SU-DHL-6 (cell line): ENCODE data around the gene ANKRD13C.

Source experiments
- H2AFZ ChIP-seq: fragments of 200-600 bp; sonication (generic); 2 replicates; pipeline ENCODE4 v1.6.1; 2014; ENCODE audit warnings: low read depth, mild to moderate bottlenecking, moderate library complexity, mixed read lengths, antibody characterized with exemption, low read length; ENCODE audit not compliant: severe bottlenecking
- H3F3A ChIP-seq: fragments of 200-600 bp; shearing (Covaris generic); 2 replicates; pipeline ENCODE4 v1.6.0; 2016; ENCODE audit warnings: antibody characterized with exemption, mild to moderate bottlenecking; ENCODE audit not compliant: insufficient read depth
- H3K27ac ChIP-seq: fragments of 200-600 bp; sonication (generic); 2 replicates; pipeline ENCODE4 v1.5.1; 2016; ENCODE audit warnings: low read depth, mild to moderate bottlenecking, low read length, moderate library complexity, mixed read lengths
- H3K27me3 ChIP-seq: fragments of 200-600 bp; sonication (generic), shearing (Covaris generic); 2 replicates; pipeline ENCODE4 v1.6.0; 2014; ENCODE audit warnings: mild to moderate bottlenecking, low read length
- H3K36me3 ChIP-seq: fragments of 200-600 bp; sonication (generic); 2 replicates; pipeline ENCODE4 v1.6.1; 2014; ENCODE audit warnings: mild to moderate bottlenecking, low read length, mixed read lengths
- H3K4me2 ChIP-seq: fragments of 300-600, 200-600 bp; shearing (Covaris generic), sonication (generic); 2 replicates; pipeline ENCODE4 v1.6.0; 2014; ENCODE audit warnings: low read length, low read depth, mild to moderate bottlenecking; ENCODE audit not compliant: poor library complexity, severe bottlenecking
- H3K4me3 ChIP-seq: fragments of 200-600 bp; sonication (generic); 2 replicates; pipeline ENCODE4 v1.5.1; 2014; ENCODE audit warnings: antibody characterized with exemption, low read length, mild to moderate bottlenecking, mixed read lengths; ENCODE audit not compliant: insufficient read depth, poor library complexity, severe bottlenecking
- H3K79me2 ChIP-seq: fragments of 200-600 bp; sonication (generic); 2 replicates; pipeline ENCODE4 v1.6.1; 2014; ENCODE audit warnings: mild to moderate bottlenecking, low read length, moderate library complexity; ENCODE audit not compliant: insufficient read depth
- H3K9ac ChIP-seq: fragments of 200-600 bp; sonication (generic); 2 replicates; pipeline ENCODE4 v1.7.0; 2014; ENCODE audit warnings: mild to moderate bottlenecking, low read length
- H3K9me2 ChIP-seq: fragments of 200-600 bp; sonication (generic); replicated peaks from 2 replicates; pipeline ENCODE4 v1.6.1; 2014; ENCODE audit warnings: low read length; ENCODE audit not compliant: insufficient read depth
- H3K9me3 ChIP-seq: fragments of 200-600 bp; sonication (generic); 2 replicates; pipeline ENCODE4 v1.6.1; 2014; ENCODE audit warnings: low read length, mixed read lengths; ENCODE audit not compliant: insufficient read depth
- H4K20me1 ChIP-seq: fragments of 200-600 bp; sonication (generic); 2 replicates; pipeline ENCODE4 v1.6.1; 2014; ENCODE audit warnings: low read depth, mild to moderate bottlenecking, antibody characterized with exemption, low read length, moderate library complexity, mixed read lengths
- EZH2phosphoT487 ChIP-seq: fragments of 200-600 bp; sonication (generic), shearing (Covaris generic); conservative IDR thresholded peaks from 2 replicates; pipeline ENCODE4 v1.6.1; 2018; ENCODE audit warnings: mild to moderate bottlenecking, antibody characterized with exemption, low read length, moderate library complexity, mixed read lengths
- TF ChIP-seq, protein P1 (sequence below): fragments of 200-600 bp; sonication (generic); IDR thresholded peaks from one replicate; pipeline ENCODE4 v1.5.1; 2017; ENCODE audit warnings: antibody characterized with exemption, mild to moderate bottlenecking, low read length, moderate library complexity; ENCODE audit not compliant: insufficient read depth, poor library complexity, severe bottlenecking

ANKRD13C gene

DNA sequence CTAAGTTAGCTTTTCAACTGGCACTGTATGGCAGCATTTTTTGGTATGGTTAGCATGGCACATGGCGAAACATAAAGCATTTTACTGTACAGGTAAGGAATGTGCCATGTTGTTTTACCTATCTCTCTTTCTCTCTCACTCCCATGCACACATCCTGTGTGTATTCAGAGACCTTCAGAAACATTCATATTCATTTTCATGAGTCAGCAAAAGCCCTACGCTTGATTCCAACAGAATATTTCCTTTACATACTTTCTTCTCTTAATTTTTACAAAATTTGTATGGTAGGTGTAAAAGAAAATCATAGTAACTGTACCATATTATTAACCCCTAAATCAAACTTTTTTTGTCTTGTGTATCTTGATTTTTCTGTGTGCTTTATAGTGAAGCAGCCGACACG, 123.0 kb downstream of the ANKRD13C start:
- peaks cover 9% of the 10 kb centered on the region; the same call in 1 of the 2 replicates for H3F3A ChIP-seq
- no peak overlapping the region for H3K4me2 ChIP-seq
- H3K36me3 ChIP-seq = peaks cover 97% of the 10 kb centered on the region
- H2AFZ ChIP-seq = no peak overlapping the region
- peaks cover 47% of the 10 kb centered on the region for H3K79me2 ChIP-seq
- no peaks in the 10 kb centered on the region for H3K9me2 ChIP-seq
- peaks cover 39% of the 10 kb centered on the region for H4K20me1 ChIP-seq
- H3K9me3 ChIP-seq = no peaks in the 10 kb centered on the region
- H3K4me3 ChIP-seq = no peak overlapping the region
- H3K9ac ChIP-seq = no peak overlapping the region
- TF ChIP-seq EZH2phosphoT487 = no peak
- TF ChIP-seq, protein P1, sequence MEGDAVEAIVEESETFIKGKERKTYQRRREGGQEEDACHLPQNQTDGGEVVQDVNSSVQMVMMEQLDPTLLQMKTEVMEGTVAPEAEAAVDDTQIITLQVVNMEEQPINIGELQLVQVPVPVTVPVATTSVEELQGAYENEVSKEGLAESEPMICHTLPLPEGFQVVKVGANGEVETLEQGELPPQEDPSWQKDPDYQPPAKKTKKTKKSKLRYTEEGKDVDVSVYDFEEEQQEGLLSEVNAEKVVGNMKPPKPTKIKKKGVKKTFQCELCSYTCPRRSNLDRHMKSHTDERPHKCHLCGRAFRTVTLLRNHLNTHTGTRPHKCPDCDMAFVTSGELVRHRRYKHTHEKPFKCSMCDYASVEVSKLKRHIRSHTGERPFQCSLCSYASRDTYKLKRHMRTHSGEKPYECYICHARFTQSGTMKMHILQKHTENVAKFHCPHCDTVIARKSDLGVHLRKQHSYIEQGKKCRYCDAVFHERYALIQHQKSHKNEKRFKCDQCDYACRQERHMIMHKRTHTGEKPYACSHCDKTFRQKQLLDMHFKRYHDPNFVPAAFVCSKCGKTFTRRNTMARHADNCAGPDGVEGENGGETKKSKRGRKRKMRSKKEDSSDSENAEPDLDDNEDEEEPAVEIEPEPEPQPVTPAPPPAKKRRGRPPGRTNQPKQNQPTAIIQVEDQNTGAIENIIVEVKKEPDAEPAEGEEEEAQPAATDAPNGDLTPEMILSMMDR = no peak
- no peak overlapping the region for H3K27ac ChIP-seq
- H3K27me3 ChIP-seq = no peaks in the 10 kb centered on the region

DNA sequence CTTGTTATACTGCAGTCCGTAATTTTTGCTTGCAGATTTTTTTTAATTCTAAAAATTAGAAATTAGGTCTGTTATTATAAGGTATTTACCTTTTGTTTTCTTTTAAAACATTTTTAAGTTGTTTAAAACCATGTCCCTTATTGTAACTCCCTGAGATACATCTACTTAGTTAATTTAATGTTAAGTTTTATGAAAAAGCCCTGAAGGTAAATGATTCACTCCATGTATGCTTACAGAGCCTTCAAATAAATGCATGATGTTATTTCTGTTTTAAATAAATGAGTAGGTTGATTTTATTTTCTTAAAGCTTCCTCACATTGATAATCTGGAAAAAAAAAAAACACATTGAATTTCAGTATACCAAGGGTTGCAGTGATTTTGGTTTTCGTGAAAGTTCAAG, 125.9 kb downstream of the ANKRD13C start:
- Histone ChIP-seq H3K9me3 (no peaks in the 10 kb centered on the region), H3K4me2 (no peak overlapping the region), H3K27ac (no peak overlapping the region), H3K36me3 (peaks cover 79% of the 10 kb centered on the region), H4K20me1 (peaks cover 47% of the 10 kb centered on the region), H2AFZ (no peak overlapping the region), H3K27me3 (no peaks in the 10 kb centered on the region), H3K79me2 (peaks cover 67% of the 10 kb centered on the region), H3F3A (peaks cover 4% of the 10 kb centered on the region; the same call in 1 of the 2 replicates), H3K4me3 (no peak overlapping the region), H3K9ac (no peak overlapping the region), H3K9me2 (no peaks in the 10 kb centered on the region)
- TF ChIP-seq, protein P1 = no peak
- TF ChIP-seq EZH2phosphoT487 = no peak

DNA sequence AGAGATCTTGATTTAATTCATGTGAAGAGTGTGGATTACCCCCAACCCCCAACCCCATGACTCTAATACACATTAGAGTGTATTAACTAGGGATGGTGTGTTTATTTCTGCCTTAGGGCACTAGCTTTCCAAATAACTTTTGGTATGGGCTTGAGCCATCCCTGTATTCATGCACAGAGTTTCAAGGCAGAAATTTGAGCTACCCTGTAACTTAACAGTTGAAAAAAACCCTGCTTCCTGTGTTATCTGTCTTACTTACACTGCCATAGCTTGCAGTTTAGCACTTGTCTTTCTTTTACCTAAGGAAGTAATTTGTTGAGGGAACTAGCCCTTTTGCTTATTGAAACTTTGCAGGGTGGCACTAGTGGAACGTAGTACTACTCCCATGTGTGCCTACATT, 127.1 kb downstream of the ANKRD13C start:
- Histone ChIP-seq H3K9ac (no peak overlapping the region), H3K36me3 (peaks cover 79% of the 10 kb centered on the region), H2AFZ (no peak overlapping the region), H3K27ac (no peak overlapping the region), H3K27me3 (no peaks in the 10 kb centered on the region), H3K9me2 (no peaks in the 10 kb centered on the region), H3K4me2 (no peak overlapping the region), H3K79me2 (peaks cover 80% of the 10 kb centered on the region), H3F3A (peaks cover 4% of the 10 kb centered on the region; the same call in 1 of the 2 replicates), H4K20me1 (peaks cover 59% of the 10 kb centered on the region), H3K4me3 (no peak overlapping the region), H3K9me3 (no peaks in the 10 kb centered on the region)
- TF ChIP-seq, protein P1 = no peak
- no peak for TF ChIP-seq EZH2phosphoT487
